Mucosa of descending colon (tissue), 3 donors: Measurements from ENCODE around the gene PLA2G6. TPM values are rescaled to one million over a fixed set of nuclear protein-coding genes. Genes with fewer than 3 reads are reported as not detected.

Experiments used
- ATAC-seq: fragments of 200-7000 bp; cut with Tn5 transposase; one replicate; pipeline ENCODE4 v1.9.1; 2020; ENCODE audit warnings: mild to moderate bottlenecking, moderate library complexity
- DNase-seq, 3 donors: peaks; one replicate each; pipeline ENCODE4 v3.0.0-alpha.2; 2020
- H3K36me3 ChIP-seq: fragments of 200-600 bp; one replicate; pipeline ENCODE4 v1.8.0; 2021; ENCODE audit warnings: low read depth, mild to moderate bottlenecking
- H3K4me1 ChIP-seq: fragments of 200-600 bp; one replicate; pipeline ENCODE4 v1.8.0; 2021; ENCODE audit warnings: low read depth, mild to moderate bottlenecking
- H3K4me3 ChIP-seq: fragments of 200-600 bp; one replicate; pipeline ENCODE4 v1.8.0; 2021; ENCODE audit warnings: mild to moderate bottlenecking
- H3K9me3 ChIP-seq: fragments of 200-600 bp; one replicate; pipeline ENCODE4 v1.8.0; 2021; ENCODE audit warnings: mild to moderate bottlenecking
- CTCF ChIP-seq: fragments of 200-600 bp; IDR thresholded peaks from one replicate; pipeline ENCODE4 v1.8.0; 2022; ENCODE audit warnings: antibody characterized with exemption, mild to moderate bottlenecking
- intact Hi-C, 2 donors: fragments of 100-400 bp; cut with DNase I in 1 of 2; cut with micrococcal nuclease in 1 of 2; formaldehyde crosslinking; loops; one replicate each; pipeline versions ENCODE4 v1.11.0 to v1.11.1; 2022; cut with DNase I, micrococcal nuclease
- total RNA-seq, 3 donors: library from RNA; stranded (reverse); fragmentation: NEBNext Ultra II Directional in 2 of 3; extraction: Animal tissue kit (Norgen Biotek cat#: 25700) in 2 of 3; gene quantifications; one replicate each; pipeline versions ENCODE4 v1.2.1 to v1.2.4, GENCODE V29; 2021 to 2023
- donor health status: DM: no; HTN: no; CAD: no; lungs with moderate emphysema.
- donor health status: DM: no; HTN: no; CAD: no.
- donor health status: DM: no; HTN: yes; CAD: no.

Gene PLA2G6
- total RNA-seq, 3 donors from 2014 or later = 28.5 to 38.7 (median 35.9) TPM

DNA sequence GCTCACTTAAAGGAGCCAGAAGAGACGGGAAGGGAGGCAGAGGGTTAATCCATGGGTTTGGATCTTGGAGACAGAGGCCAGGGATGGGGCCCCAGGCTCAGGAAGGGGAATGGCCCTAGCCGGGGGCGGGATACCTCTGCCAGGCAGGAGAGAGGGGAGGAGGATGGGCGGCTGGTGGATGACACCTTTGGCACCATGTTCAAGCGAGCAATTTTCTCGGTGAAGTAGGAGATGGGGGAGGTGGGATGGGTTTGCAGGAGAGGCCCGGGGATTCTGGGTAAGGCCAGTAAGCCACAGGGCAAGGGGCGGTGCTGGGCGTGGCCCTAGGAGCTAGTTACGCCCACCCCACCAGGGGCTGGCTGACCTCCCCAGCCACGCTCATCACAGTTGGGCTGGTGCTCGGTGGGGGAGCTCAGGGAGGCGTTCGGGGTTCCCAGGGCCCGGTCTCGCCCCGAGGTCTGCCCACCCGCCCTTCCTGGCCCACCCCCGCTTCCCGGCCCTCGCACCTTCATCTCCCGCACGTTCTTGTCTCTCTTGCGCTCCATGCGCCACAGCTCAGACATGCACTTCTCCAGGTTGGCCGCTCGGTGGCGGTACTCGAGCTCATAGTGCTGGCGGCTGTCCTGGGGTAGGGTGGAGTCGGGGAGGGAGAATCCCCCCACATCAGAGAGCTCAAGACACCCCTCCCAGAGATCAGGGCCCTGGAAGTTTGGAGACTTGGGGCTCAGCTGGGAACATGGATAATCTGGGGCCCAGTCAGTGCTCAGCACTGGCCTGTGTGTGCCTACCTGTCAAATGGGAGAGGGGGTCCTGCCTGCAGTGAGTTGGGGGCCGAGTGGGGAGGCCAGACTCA, 83.8 kb downstream of the PLA2G6 start:
- intact Hi-C loops = no loop called here
- DNase-seq (peak in 2 of 3 donors; percentile 22 to 49), ATAC-seq (peak; percentile 17)
- no peak for TF ChIP-seq CTCF
- Histone ChIP-seq H3K4me1 (no peaks in the 10 kb centered on the region), H3K4me3 (no peak overlapping the region), H3K9me3 (no peaks in the 10 kb centered on the region), H3K36me3 (no peaks in the 10 kb centered on the region)

GRCh38 chr22:38097058-38097457, 84.6 kb downstream of the PLA2G6 start:
- DNase-seq = peak in 2 of 3 donors; percentile 21 to 33
- Histone ChIP-seq H3K4me3 (no peak overlapping the region), H3K9me3 (no peaks in the 10 kb centered on the region), H3K4me1 (no peaks in the 10 kb centered on the region), H3K36me3 (no peaks in the 10 kb centered on the region)
- ATAC-seq = no peak
- no peak for TF ChIP-seq CTCF
- intact Hi-C loops = no loop called here

DNA sequence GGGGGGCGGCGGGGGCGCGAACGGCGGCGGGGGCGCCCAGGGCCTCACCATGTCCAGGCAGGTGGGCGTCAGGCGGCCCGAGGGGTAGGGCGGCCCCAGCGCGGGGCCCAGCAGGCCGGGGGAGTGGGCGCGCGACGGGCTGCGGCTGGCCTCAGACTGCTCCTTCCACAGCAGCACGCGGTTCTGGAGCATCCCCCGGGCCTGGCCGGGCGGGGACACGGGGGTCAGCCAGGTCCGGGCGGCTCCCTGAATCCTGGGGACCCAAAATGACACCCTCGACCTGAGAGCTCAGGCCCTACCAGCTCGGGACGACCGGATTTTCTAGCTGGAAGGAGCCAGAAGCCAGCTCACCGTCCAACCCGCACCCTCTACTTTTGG, 92.2 kb downstream of the PLA2G6 start:
- no peak for ATAC-seq

GRCh38 chr22:38088629-38089473, 92.8 kb downstream of the PLA2G6 start:
- Histone ChIP-seq H3K4me3 (no peak overlapping the region), H3K4me1 (no peaks in the 10 kb centered on the region), H3K36me3 (no peaks in the 10 kb centered on the region), H3K9me3 (no peaks in the 10 kb centered on the region)
- DNase-seq = no peak
- no peak for ATAC-seq
- TF ChIP-seq CTCF = no peak
- intact Hi-C loops = no loop called here

More for the DNA sequence above, 92.2 kb downstream of the PLA2G6 start:
- TF ChIP-seq CTCF = no peak
- Histone ChIP-seq H3K9me3 (no peaks in the 10 kb centered on the region), H3K36me3 (no peaks in the 10 kb centered on the region), H3K4me3 (no peak overlapping the region), H3K4me1 (no peaks in the 10 kb centered on the region)
- intact Hi-C loops = no loop called here
- no peak for DNase-seq

- Histone ChIP-seq H3K4me3 (no peak overlapping the region), H3K36me3 (no peaks in the 10 kb centered on the region), H3K4me1 (no peaks in the 10 kb centered on the region), H3K9me3 (no peaks in the 10 kb centered on the region)
- ATAC-seq (no peak), DNase-seq (peak in 1 of 3 donors; percentile 23)
- intact Hi-C loops = no loop called here
- no peak for TF ChIP-seq CTCF
These were observed 93.8 kb downstream of the PLA2G6 start for GRCh38 chr22:38087855-38088254.
